Measurements from ENCODE around the gene SLC1A4. TPM values are rescaled to one million over a fixed set of nuclear protein-coding genes. Genes with fewer than 3 reads are reported as not detected.

SLC1A4 gene
- 14.3 TPM for polyA plus RNA-seq (2013, experiment 1 of 2)
- 15.0 TPM for polyA plus RNA-seq (2013, experiment 2 of 2)

DNA sequence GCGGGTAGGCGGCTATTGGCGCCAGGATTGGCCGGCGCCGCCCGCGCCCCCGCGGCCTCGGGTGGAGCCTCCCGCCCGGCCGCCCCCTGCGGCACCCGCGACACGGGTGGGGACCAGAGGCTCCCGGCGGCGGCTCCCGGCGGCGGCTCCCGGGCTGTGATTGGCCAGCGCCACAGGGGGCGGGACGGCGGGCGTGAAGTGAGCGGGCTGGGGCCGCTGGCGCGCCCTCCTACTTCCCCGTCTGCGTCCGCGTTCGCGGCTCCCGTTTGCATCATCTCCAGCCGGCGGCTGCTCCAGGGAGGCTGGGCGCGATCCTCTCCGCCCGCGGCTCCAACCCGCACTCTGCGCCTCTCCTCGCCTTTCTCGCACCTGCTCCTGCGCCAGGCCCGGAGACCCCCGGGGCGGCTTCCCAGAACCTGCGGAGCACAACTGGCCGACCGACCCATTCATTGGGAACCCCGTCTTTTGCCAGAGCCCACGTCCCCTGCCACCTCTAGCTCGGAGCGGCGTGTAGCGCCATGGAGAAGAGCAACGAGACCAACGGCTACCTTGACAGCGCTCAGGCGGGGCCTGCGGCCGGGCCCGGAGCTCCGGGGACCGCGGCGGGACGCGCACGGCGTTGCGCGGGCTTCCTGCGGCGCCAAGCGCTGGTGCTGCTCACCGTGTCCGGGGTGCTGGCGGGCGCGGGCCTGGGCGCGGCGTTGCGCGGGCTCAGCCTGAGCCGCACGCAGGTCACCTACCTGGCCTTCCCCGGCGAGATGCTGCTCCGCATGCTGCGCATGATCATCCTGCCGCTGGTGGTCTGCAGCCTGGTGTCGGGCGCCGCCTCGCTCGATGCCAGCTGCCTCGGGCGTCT, at the start of gene SLC1A4:
SLC1A4 (plus strand) TSS at position 274 of the 856 bp plus-strand sequence; CDS start at position 519, 245 bp downstream.
- 2% methylated on average over 79 of the region's 109 CpGs for WGBS

GRCh38 chr2:64941143-64941542, 48.1 kb upstream of the SLC1A4 start:
- WGBS = 94% methylated on average over 3 of the region's 3 CpGs
- no peak overlapping the region for H3K4me3 ChIP-seq (ENCODE audit: insufficient read depth in 1 of 2, low read depth in 1 of 2, low read length in 2 of 2)
- no peak overlapping the region for H3K18ac ChIP-seq (ENCODE audit: low read depth in 1 of 2, low read length in 2 of 2)
- H3K23ac ChIP-seq (ENCODE audit: low read length in 2 of 2) = no peak overlapping the region
- no peak overlapping the region for H2BK5ac ChIP-seq (ENCODE audit: low read depth, low read length, poor library complexity, severe bottlenecking)
- H4K8ac ChIP-seq (ENCODE audit: low read length) = no peak overlapping the region
- no peak overlapping the region for H3K14ac ChIP-seq (ENCODE audit: low read length in 2 of 2)
- no peak overlapping the region for H2BK120ac ChIP-seq (ENCODE audit: low read depth, low read length)
- no peak overlapping the region for H2BK15ac ChIP-seq (ENCODE audit: low read depth, poor library complexity, severe bottlenecking)
- no peaks in the 10 kb centered on the region for H3K79me1 ChIP-seq (replicated peaks; ENCODE audit: low read length, poor library complexity, severe bottlenecking)
- no peak overlapping the region for H2BK12ac ChIP-seq (ENCODE audit: low read length in 2 of 2)
- H3K4me1 ChIP-seq (ENCODE audit: control insufficient read depth, insufficient read depth, low read depth, low read length) = peaks cover 1% of the 10 kb centered on the region
- H2AFZ ChIP-seq (ENCODE audit: low read depth, low read length) = no peak overlapping the region
- H2AK5ac ChIP-seq (ENCODE audit: low read length, severe bottlenecking) = no peak overlapping the region
- peaks cover 4 to 11% of the 10 kb centered on the region in 2 experiments for H3K27me3 ChIP-seq (ENCODE audit: control insufficient read depth in 1 of 2, insufficient read depth in 1 of 2, low read length in 2 of 2)
- no peaks in the 10 kb centered on the region for H3K9me3 ChIP-seq (ENCODE audit: control insufficient read depth, low read length)
- no peak overlapping the region for H3K27ac ChIP-seq (ENCODE audit: low read length, poor library complexity, severe bottlenecking)
- no peak for DNase-seq
- no peak overlapping the region for H3K4ac ChIP-seq (ENCODE audit: low read depth in 1 of 2, low read length in 2 of 2)
- H3K4me2 ChIP-seq (ENCODE audit: low read length, poor library complexity, severe bottlenecking) = no peak overlapping the region
- no peak overlapping the region for H3K9ac ChIP-seq (ENCODE audit: low read length)
- no peaks in the 10 kb centered on the region for H3K36me3 ChIP-seq (ENCODE audit: control insufficient read depth in 1 of 2, insufficient read depth in 2 of 2, low read depth in 1 of 2, low read length in 2 of 2)
- no peak overlapping the region for H4K91ac ChIP-seq (ENCODE audit: low read length)

More for the DNA sequence above, at the start of gene SLC1A4:
- Histone ChIP-seq H3K4me3 (ENCODE audit: insufficient read depth in 1 of 2, low read depth in 1 of 2, low read length in 2 of 2) (peak within 1 kb of the TSS; percentile 54 to 89), H3K4me1 (ENCODE audit: control insufficient read depth, insufficient read depth, low read depth, low read length) (peaks cover 12% of the 10 kb centered on the region), H2BK15ac (ENCODE audit: low read depth, poor library complexity, severe bottlenecking) (peak within 1 kb of the TSS; percentile 30), H3K9me3 (ENCODE audit: control insufficient read depth, low read length) (no peaks in the 10 kb centered on the region), H3K4ac (ENCODE audit: low read depth in 1 of 2, low read length in 2 of 2) (peak within 1 kb of the TSS; percentile 82 to 90), H3K27me3 (ENCODE audit: control insufficient read depth in 1 of 2, insufficient read depth in 1 of 2, low read length in 2 of 2) (peaks cover 0 to 7% of the 10 kb centered on the region in 2 experiments), H2BK5ac (ENCODE audit: low read depth, low read length, poor library complexity, severe bottlenecking) (peak within 1 kb of the TSS; percentile 69), H2AK5ac (ENCODE audit: low read length, severe bottlenecking) (no peak within 1 kb of the TSS), H2BK12ac (ENCODE audit: low read length in 2 of 2) (peak within 1 kb of the TSS in 1 of 2 experiments; percentile 40), H3K4me2 (ENCODE audit: low read length, poor library complexity, severe bottlenecking) (peak within 1 kb of the TSS; percentile 98), H3K23ac (ENCODE audit: low read length in 2 of 2) (peak within 1 kb of the TSS in 1 of 2 experiments; percentile 94), H4K8ac (ENCODE audit: low read length) (peak within 1 kb of the TSS; percentile 46), H4K91ac (ENCODE audit: low read length) (peak within 1 kb of the TSS; percentile 34), H3K79me1 (replicated peaks; ENCODE audit: low read length, poor library complexity, severe bottlenecking) (peaks cover 3% of the 10 kb centered on the region), H2AFZ (ENCODE audit: low read depth, low read length) (peak within 1 kb of the TSS; percentile 79), H3K18ac (ENCODE audit: low read depth in 1 of 2, low read length in 2 of 2) (peak within 1 kb of the TSS; percentile 74 to 89), H3K9ac (ENCODE audit: low read length) (peak within 1 kb of the TSS; percentile 99), H2BK120ac (ENCODE audit: low read depth, low read length) (peak within 1 kb of the TSS; percentile 93), H3K14ac (ENCODE audit: low read length in 2 of 2) (peak within 1 kb of the TSS in 1 of 2 experiments; percentile 79), H3K27ac (ENCODE audit: low read length, poor library complexity, severe bottlenecking) (peak within 1 kb of the TSS; percentile 2), H3K36me3 (ENCODE audit: control insufficient read depth in 1 of 2, insufficient read depth in 2 of 2, low read depth in 1 of 2, low read length in 2 of 2) (peaks cover 0 to 4% of the 10 kb centered on the region in 2 experiments)
- peak; percentile 89 for DNase-seq

DNA sequence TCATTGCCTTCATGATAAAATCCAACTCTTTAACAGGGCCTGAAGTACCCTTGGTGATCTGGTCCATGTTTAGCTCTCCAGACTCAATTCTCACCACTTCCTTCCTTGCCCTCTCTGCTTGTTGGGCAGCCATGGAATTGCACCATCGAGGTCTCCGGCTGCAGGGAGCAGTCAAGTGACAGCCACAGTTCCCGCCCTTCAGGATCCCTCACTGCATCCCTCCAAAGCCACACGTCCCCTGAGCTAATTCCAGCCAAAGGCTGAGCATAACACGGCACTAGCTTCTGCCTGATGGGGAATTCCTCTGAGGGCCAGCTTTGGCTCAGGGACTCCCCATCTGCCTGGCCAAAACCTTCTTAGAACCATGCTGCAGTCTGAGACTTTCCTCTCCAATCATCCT, 47.4 kb upstream of the SLC1A4 start:
- no peak overlapping the region for H3K4me2 ChIP-seq (ENCODE audit: low read length, poor library complexity, severe bottlenecking)
- no peak overlapping the region for H4K8ac ChIP-seq (ENCODE audit: low read length)
- no peak overlapping the region for H3K27ac ChIP-seq (ENCODE audit: low read length, poor library complexity, severe bottlenecking)
- H4K91ac ChIP-seq (ENCODE audit: low read length) = no peak overlapping the region
- no peaks in the 10 kb centered on the region for H3K9me3 ChIP-seq (ENCODE audit: control insufficient read depth, low read length)
- 86% methylated on average over 5 of the region's 5 CpGs for WGBS
- H3K9ac ChIP-seq (ENCODE audit: low read length) = no peak overlapping the region
- no peak overlapping the region for H3K14ac ChIP-seq (ENCODE audit: low read length in 2 of 2)
- no peak overlapping the region for H2BK120ac ChIP-seq (ENCODE audit: low read depth, low read length)
- no peak overlapping the region for H2AK5ac ChIP-seq (ENCODE audit: low read length, severe bottlenecking)
- H2BK12ac ChIP-seq (ENCODE audit: low read length in 2 of 2) = no peak overlapping the region
- H2AFZ ChIP-seq (ENCODE audit: low read depth, low read length) = no peak overlapping the region
- peaks cover 2 to 11% of the 10 kb centered on the region in 2 experiments for H3K27me3 ChIP-seq (ENCODE audit: control insufficient read depth in 1 of 2, insufficient read depth in 1 of 2, low read length in 2 of 2)
- no peaks in the 10 kb centered on the region for H3K79me1 ChIP-seq (replicated peaks; ENCODE audit: low read length, poor library complexity, severe bottlenecking)
- H3K4me3 ChIP-seq (ENCODE audit: insufficient read depth in 1 of 2, low read depth in 1 of 2, low read length in 2 of 2) = no peak overlapping the region
- no peak overlapping the region for H2BK5ac ChIP-seq (ENCODE audit: low read depth, low read length, poor library complexity, severe bottlenecking)
- DNase-seq = no peak
- H3K23ac ChIP-seq (ENCODE audit: low read length in 2 of 2) = no peak overlapping the region
- H2BK15ac ChIP-seq (ENCODE audit: low read depth, poor library complexity, severe bottlenecking) = no peak overlapping the region
- H3K4ac ChIP-seq (ENCODE audit: low read depth in 1 of 2, low read length in 2 of 2) = no peak overlapping the region
- no peaks in the 10 kb centered on the region for H3K36me3 ChIP-seq (ENCODE audit: control insufficient read depth in 1 of 2, insufficient read depth in 2 of 2, low read depth in 1 of 2, low read length in 2 of 2)
- H3K4me1 ChIP-seq (ENCODE audit: control insufficient read depth, insufficient read depth, low read depth, low read length) = peaks cover 5% of the 10 kb centered on the region
- no peak overlapping the region for H3K18ac ChIP-seq (ENCODE audit: low read depth in 1 of 2, low read length in 2 of 2)

GRCh38 chr2:64942693-64943092, 46.5 kb upstream of the SLC1A4 start:
- no peaks in the 10 kb centered on the region for H3K9me3 ChIP-seq (ENCODE audit: control insufficient read depth, low read length)
- H4K91ac ChIP-seq (ENCODE audit: low read length) = no peak overlapping the region
- no peak overlapping the region for H2BK12ac ChIP-seq (ENCODE audit: low read length in 2 of 2)
- H2BK15ac ChIP-seq (ENCODE audit: low read depth, poor library complexity, severe bottlenecking) = peak overlapping the region; percentile 2
- peak overlapping the region in 1 of 2 experiments; percentile 18 for H3K14ac ChIP-seq (ENCODE audit: low read length in 2 of 2)
- H3K4me1 ChIP-seq (ENCODE audit: control insufficient read depth, insufficient read depth, low read depth, low read length) = peaks cover 5% of the 10 kb centered on the region
- no peak overlapping the region for H2AK5ac ChIP-seq (ENCODE audit: low read length, severe bottlenecking)
- DNase-seq = no peak
- peaks cover 0 to 9% of the 10 kb centered on the region in 2 experiments for H3K27me3 ChIP-seq (ENCODE audit: control insufficient read depth in 1 of 2, insufficient read depth in 1 of 2, low read length in 2 of 2)
- 94% methylated on average over 5 of the region's 5 CpGs for WGBS
- H3K4ac ChIP-seq (ENCODE audit: low read depth in 1 of 2, low read length in 2 of 2) = no peak overlapping the region
- H2BK5ac ChIP-seq (ENCODE audit: low read depth, low read length, poor library complexity, severe bottlenecking) = no peak overlapping the region
- no peak overlapping the region for H2AFZ ChIP-seq (ENCODE audit: low read depth, low read length)
- no peaks in the 10 kb centered on the region for H3K79me1 ChIP-seq (replicated peaks; ENCODE audit: low read length, poor library complexity, severe bottlenecking)
- no peak overlapping the region for H3K23ac ChIP-seq (ENCODE audit: low read length in 2 of 2)
- H3K27ac ChIP-seq (ENCODE audit: low read length, poor library complexity, severe bottlenecking) = no peak overlapping the region
- no peaks in the 10 kb centered on the region for H3K36me3 ChIP-seq (ENCODE audit: control insufficient read depth in 1 of 2, insufficient read depth in 2 of 2, low read depth in 1 of 2, low read length in 2 of 2)
- no peak overlapping the region for H3K4me2 ChIP-seq (ENCODE audit: low read length, poor library complexity, severe bottlenecking)
- H3K9ac ChIP-seq (ENCODE audit: low read length) = no peak overlapping the region
- H4K8ac ChIP-seq (ENCODE audit: low read length) = no peak overlapping the region
- H2BK120ac ChIP-seq (ENCODE audit: low read depth, low read length) = no peak overlapping the region
- H3K4me3 ChIP-seq (ENCODE audit: insufficient read depth in 1 of 2, low read depth in 1 of 2, low read length in 2 of 2) = no peak overlapping the region
- H3K18ac ChIP-seq (ENCODE audit: low read depth in 1 of 2, low read length in 2 of 2) = no peak overlapping the region
